T47D (cell line): ENCODE data around the gene TRIP10.
A peak's percentile ranks its signal among the peaks of the same experiment; 100 is the strongest.
"Not testable (repeated sequence)": the region's sequence is repeated elsewhere in the genome, so short reads cannot be mapped to it uniquely, and the experiment has no call there.

ENCODE experiments used
- DNase-seq, 2 experiments: peaks; one replicate each; pipeline versions ENCODE4 v3.0.0 to v3.0.0-alpha.2; 2011 to 2012; ENCODE audit warnings: low read depth in 1 of 2, low spot score in 1 of 2
- JUND ChIP-seq: IDR thresholded peaks from 2 replicates; pipeline ENCODE4 v1.6.1; 2012; ENCODE audit warnings: low read depth
- in situ Hi-C: cut with HindIII; loops from 2 replicates; pipeline ENCODE4 v1.10.0; 2016; ENCODE audit warnings: low sequenced_read_pairs, low pct_unique_long_range_greater_than_20kb

Gene TRIP10

GRCh38 chr19:6776999-6777398 is 37.5 kb downstream of the TRIP10 start:
- no peak for TF ChIP-seq JUND
- DNase-seq: no peak
- in situ Hi-C loops: no loop called here

GRCh38 chr19:6777434-6777833 is 38.0 kb downstream of the TRIP10 start:
- no peak for DNase-seq
- no peak for TF ChIP-seq JUND
- in situ Hi-C loops: no loop called here

DNA sequence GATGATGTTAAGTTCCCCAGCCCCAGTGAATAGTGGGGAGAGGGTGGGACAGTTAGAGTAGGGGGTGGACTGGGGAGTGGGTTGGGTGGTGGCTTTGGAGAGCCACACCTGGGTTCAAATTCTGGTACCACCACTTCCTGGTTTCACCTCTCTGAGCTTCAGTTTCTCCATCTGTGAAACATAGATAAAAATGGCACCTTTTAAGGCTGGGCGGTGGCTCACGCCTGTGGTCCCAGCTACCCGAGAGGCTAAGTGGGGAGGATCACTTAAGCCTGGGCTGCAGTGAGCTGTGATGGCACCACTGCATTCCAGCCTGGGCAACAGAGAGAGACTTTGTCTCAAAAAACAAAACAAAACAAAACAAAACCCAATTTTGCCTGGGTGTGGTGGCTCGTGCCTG is 38.9 kb downstream of the TRIP10 start:
- in situ Hi-C loops: no loop called here
- TF ChIP-seq JUND: no peak
- no peak for DNase-seq

DNA sequence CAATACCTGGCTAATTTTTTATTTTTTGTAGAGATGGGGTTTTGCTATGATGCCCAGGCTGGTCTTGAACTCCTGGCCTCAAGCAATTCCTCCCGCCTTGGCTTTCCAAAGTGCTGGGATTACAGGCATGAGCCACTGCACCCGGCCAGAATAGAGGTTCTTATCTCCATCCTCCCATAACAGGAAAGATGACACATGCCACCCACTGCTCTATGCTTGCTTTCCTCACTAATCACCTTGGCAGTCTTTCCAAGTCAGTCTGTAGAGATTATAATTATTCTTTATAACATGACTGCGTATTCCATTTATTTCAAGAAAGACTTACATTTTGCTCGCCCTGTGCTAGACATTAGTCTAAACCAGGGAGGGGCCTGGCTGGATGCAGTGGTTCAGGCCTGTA is 39.7 kb downstream of the TRIP10 start:
- TF ChIP-seq JUND: no peak
- in situ Hi-C loops: no loop called here
- DNase-seq: no peak

DNA sequence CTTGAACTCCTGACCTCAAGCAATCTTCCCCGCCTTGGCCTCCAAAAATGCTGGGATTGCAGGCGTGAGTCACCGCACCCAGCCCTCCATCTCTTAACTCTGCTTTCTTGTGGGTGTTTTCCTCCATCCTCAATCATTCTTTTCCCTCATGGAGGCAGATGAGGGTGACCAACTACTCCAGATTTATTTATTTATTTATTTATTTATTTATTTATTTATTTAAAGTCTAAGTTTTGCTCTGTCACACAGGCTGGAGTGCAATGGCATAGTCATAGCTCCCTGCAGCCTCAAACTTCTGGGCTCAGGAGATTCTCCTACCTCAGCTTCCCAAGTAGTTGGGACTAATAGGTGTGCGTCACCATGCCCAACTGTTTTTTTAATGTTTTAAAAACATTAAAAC is 47.9 kb downstream of the TRIP10 start:
- TF ChIP-seq JUND: no peak
- in situ Hi-C loops: no loop called here
- DNase-seq: no peak

- in situ Hi-C loops: no loop called here
- no peak for TF ChIP-seq JUND
These were observed 49.4 kb downstream of the TRIP10 start for GRCh38 chr19:6788896-6789295.

GRCh38 chr19:6790194-6791128 is 51.0 kb downstream of the TRIP10 start:
- no peak for DNase-seq
- no peak for TF ChIP-seq JUND
- in situ Hi-C loops: no loop called here

More at GRCh38 chr19:6788896-6789295, 49.4 kb downstream of the TRIP10 start:
- peak in 1 of 2 experiments; percentile 78 for DNase-seq

DNA sequence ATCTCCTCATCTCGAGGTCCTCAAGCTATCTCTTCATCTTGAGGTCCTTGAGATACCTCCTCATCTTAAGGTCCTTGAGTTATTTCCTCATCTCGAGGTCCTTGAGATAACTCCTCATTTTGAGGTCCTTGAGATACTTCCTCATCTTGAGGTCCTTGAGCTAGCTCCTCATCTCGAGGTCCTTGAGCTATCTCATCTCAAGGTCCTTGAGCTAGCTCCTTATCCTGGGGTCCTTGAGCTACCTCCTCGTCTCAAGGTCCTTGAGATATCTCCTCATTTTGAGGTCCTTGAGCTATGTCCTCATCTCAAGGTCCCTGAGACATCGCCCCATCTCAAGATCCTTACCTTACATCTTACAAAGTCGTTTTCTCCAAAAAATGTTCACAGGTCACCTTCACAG is 51.8 kb downstream of the TRIP10 start:
- in situ Hi-C loops: no loop called here
- TF ChIP-seq JUND: no peak
- DNase-seq: no peak

DNA sequence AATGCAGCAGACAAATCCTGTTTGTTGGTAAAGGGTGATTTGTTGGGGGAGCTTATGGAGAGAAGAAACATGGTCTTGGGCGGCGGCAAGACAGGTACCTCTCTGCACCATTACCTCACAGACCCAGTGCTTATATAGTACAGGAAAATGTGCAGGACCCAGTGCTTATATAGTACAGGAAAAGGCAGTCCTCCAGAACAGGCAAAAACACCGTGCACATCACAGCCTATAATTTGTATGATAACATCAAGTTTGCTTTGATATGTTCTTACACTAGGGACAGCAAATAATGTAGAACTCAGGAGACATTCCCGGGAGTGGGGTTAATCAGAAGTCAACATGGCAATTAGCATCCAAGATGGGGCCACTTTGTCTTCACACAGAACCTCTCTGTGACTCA is 53.9 kb downstream of the TRIP10 start:
- DNase-seq: no peak
- in situ Hi-C loops: no loop called here
- no peak for TF ChIP-seq JUND

DNA sequence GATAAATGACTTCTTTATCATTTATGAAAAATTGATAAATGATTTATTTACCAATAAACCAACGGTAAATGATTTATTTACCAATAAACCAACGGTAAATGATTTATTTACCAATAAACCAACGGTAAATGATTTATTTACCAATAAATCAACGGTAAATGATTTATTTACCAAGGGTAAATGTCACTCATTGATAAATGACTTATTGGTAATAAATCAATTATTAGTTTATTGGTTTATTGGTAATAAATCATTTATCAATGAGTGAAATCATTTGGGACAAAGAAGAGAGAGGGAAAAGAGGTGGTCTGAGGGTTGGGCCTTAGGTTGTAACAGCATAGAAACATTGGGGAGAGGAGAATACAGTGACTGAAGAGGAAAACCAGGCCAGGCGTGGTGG is 54.5 kb downstream of the TRIP10 start:
- TF ChIP-seq JUND: no peak
- DNase-seq: no peak
- in situ Hi-C loops: no loop called here

DNA sequence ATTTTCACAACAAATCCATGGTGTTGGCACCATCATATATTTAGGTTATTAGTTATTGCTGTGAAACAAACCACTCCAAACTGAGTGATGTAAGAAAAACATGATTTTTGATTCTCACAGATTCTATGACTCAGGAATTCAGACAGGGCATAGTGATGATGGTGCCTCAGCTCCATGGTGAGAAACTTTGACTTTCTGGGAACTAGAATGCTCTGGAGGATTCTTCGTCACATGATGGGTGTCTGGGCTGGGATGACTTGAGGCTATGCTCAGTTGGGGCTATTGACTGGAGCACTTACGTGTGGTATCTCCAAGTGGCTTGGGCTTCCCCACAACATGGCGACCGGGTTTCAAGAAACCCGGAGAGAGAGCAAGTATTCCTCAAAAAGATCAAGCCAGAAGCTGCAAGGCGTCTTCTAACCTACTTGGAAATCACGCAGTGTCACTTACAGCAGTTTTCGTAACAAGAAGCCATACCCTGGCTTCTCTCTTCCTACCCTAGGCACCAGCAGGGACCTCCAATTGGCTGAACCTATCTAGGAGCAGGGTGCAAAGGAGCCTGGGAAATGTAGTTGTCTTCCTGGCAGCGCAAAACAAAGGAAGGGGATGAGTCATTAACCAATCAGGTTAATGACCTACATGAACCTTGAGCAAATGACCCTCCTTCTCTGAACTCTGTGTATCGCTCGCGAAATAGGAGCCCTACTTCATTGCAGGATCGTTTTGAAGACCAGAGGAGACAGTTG is 55.4 kb downstream of the TRIP10 start:
- no peak for DNase-seq
- TF ChIP-seq JUND: no peak
- in situ Hi-C loops: no loop called here

GRCh38 chr19:6796278-6796677 is 56.8 kb downstream of the TRIP10 start:
- in situ Hi-C loops: no loop called here
- TF ChIP-seq JUND: no peak
- DNase-seq: no peak

GRCh38 chr19:6797646-6798045 is 58.2 kb downstream of the TRIP10 start:
- no peak for TF ChIP-seq JUND
- no peak for DNase-seq
- in situ Hi-C loops: no loop called here

DNA sequence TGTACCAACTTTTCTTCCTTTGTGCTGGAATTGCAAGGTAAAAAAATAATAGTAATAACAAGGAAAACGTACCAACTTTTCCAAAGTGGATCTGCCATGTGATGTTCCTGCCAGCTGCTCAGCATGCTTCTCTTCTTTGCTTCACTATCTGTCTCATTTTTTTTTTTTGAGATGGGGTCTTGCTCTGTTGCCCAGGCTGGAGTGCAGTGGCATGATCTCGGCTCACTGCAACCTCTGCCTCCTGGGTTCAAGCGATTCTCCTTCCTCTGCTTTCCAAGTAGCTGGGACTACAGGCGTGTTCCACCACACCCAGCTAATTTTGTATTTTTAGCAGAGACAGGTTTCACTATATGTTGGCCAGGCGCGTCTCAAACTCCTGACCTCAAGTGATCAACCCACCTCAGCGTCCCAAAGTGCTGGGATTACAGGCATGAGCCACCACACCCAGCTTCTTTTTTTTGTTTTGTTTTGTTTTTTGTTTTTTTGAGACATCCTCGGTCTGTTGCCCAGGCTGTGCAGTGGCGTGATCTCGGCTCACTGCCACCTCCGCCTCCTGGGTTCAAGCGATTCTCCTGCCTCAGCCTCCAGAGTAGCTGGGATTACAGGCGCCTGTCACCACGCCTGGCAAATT is 60.8 kb downstream of the TRIP10 start:
- DNase-seq, in situ Hi-C loops: not testable (repeated sequence)
